Measurements from ENCODE around the gene RBM18.

DNA sequence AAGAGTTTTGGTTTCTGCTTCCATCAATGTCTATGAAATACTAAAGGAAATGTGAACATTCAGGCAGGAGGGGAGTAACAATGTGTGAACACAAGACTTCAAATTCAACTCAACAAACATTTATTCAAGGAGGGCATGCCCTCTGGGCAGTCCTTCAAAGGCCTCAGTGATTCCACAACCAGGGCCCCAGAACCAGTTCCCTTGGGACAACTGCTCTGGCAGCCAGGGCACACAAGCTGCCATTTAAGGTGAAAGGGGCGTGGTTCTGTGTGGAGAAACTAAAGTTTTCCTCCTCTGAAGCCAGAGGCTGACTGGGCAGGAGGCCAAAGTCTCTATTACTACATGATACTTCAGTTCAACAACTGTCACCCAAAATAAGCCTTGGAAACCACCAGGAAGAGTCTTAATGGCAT, 3.2 kb downstream of the RBM18 start:
- TF ChIP-seq, protein P1, sequence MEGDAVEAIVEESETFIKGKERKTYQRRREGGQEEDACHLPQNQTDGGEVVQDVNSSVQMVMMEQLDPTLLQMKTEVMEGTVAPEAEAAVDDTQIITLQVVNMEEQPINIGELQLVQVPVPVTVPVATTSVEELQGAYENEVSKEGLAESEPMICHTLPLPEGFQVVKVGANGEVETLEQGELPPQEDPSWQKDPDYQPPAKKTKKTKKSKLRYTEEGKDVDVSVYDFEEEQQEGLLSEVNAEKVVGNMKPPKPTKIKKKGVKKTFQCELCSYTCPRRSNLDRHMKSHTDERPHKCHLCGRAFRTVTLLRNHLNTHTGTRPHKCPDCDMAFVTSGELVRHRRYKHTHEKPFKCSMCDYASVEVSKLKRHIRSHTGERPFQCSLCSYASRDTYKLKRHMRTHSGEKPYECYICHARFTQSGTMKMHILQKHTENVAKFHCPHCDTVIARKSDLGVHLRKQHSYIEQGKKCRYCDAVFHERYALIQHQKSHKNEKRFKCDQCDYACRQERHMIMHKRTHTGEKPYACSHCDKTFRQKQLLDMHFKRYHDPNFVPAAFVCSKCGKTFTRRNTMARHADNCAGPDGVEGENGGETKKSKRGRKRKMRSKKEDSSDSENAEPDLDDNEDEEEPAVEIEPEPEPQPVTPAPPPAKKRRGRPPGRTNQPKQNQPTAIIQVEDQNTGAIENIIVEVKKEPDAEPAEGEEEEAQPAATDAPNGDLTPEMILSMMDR (IDR thresholded peaks at IDR 0.05): no peak
- no peak for TF ChIP-seq POLR2A (IDR thresholded peaks at IDR 0.05)

Data from uterus (tissue), 2 donors.